ENCODE results near the gene RAMP3.
"Not testable (repeated sequence)": the region's sequence is repeated elsewhere in the genome, so short reads cannot be mapped to it uniquely, and the experiment has no call there.

Gene RAMP3

GRCh38 chr7:45148653-45148973 is 9.0 kb upstream of the RAMP3 start:
- H3K36me3 ChIP-seq = no peaks in the 10 kb centered on the region
- peaks cover 0 to 28% of the 10 kb centered on the region in 2 donors for H3K27me3 ChIP-seq
- no peak for DNase-seq
- TF ChIP-seq, protein P1, sequence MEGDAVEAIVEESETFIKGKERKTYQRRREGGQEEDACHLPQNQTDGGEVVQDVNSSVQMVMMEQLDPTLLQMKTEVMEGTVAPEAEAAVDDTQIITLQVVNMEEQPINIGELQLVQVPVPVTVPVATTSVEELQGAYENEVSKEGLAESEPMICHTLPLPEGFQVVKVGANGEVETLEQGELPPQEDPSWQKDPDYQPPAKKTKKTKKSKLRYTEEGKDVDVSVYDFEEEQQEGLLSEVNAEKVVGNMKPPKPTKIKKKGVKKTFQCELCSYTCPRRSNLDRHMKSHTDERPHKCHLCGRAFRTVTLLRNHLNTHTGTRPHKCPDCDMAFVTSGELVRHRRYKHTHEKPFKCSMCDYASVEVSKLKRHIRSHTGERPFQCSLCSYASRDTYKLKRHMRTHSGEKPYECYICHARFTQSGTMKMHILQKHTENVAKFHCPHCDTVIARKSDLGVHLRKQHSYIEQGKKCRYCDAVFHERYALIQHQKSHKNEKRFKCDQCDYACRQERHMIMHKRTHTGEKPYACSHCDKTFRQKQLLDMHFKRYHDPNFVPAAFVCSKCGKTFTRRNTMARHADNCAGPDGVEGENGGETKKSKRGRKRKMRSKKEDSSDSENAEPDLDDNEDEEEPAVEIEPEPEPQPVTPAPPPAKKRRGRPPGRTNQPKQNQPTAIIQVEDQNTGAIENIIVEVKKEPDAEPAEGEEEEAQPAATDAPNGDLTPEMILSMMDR (IDR thresholded peaks at IDR 0.05) = no peak
- no peak overlapping the region for H3K27ac ChIP-seq
- H3K9me3 ChIP-seq = no peaks in the 10 kb centered on the region
- no peaks in the 10 kb centered on the region for H3K4me1 ChIP-seq
- intact Hi-C loops (cut with DNase I; ENCODE audit: low total_unique reads) = no loop called here
- H3K4me3 ChIP-seq = no peak overlapping the region

- Histone ChIP-seq H3K27ac (no peak overlapping the region), H3K9me3 (no peaks in the 10 kb centered on the region), H3K4me1 (no peaks in the 10 kb centered on the region), H3K36me3 (no peaks in the 10 kb centered on the region), H3K4me3 (no peak overlapping the region), H3K27me3 (peaks cover 0 to 23% of the 10 kb centered on the region in 2 donors)
- DNase-seq = peak in 1 of 2 donors; percentile 48
- intact Hi-C loops (cut with DNase I; ENCODE audit: low total_unique reads) = no loop called here
- TF ChIP-seq, protein P1 (IDR thresholded peaks at IDR 0.05) = no peak
Measured at GRCh38 chr7:45149606-45150005, 8.0 kb upstream of the RAMP3 start.

DNA sequence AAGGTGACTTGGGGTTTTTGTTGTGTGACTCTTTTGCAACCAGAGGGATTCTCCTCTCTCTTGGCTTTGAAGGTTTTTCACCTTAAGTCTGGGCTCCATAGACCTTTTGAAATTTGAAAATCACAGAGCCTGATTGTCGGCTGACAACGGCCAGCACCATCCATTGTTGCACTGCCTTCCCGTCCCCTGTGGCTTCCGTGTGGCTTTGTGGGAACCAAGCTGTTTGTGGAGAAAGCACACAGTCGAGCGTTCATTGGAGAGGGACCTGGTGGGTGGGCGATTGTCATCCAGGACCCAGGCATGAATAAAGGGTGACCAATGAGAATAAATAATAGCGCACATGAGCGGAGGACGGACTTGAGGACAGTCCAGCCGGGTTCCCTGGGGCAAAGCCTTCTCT is 7.4 kb upstream of the RAMP3 start:
- intact Hi-C loops (cut with DNase I; ENCODE audit: low total_unique reads) = no loop called here
- no peaks in the 10 kb centered on the region for H3K4me1 ChIP-seq
- no peaks in the 10 kb centered on the region for H3K36me3 ChIP-seq
- peaks cover 0 to 23% of the 10 kb centered on the region in 2 donors for H3K27me3 ChIP-seq
- DNase-seq = peak in 1 of 2 donors; percentile 21
- TF ChIP-seq, protein P1 (IDR thresholded peaks at IDR 0.05) = no peak
- H3K4me3 ChIP-seq = no peak overlapping the region
- H3K27ac ChIP-seq = no peak overlapping the region
- H3K9me3 ChIP-seq = no peaks in the 10 kb centered on the region

DNA sequence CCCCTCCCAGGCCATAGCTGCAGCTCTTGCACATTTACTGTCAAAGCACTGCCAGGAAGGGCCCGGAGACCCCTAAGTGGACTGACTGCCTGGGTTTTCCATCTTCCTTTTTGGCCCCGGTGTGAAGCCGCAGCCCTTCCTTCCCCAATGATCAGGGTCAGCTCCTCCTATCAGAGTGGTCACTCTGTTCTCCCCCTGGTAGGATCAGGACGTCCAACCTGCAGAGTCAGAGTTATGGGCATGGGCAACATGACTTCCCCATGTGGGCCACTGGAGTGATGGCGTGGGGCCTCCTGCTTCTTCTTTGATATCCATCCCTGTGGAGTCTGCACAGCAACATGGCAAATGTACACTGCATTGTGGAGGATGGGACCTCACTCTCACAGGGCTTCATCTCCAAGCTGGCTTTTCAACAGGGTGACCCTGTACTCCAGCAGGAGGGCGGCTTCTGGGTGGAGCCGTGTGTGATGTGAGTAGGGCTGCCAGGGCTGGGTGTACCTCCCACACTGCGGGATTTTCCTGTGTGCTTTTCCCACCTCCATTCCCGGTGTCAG is 6.4 kb upstream of the RAMP3 start:
- Histone ChIP-seq H3K4me3 (no peak overlapping the region), H3K27ac (no peak overlapping the region), H3K36me3 (no peaks in the 10 kb centered on the region), H3K4me1 (no peaks in the 10 kb centered on the region), H3K9me3 (no peaks in the 10 kb centered on the region), H3K27me3 (peaks cover 0 to 28% of the 10 kb centered on the region in 2 donors)
- peak in 1 of 2 donors; percentile 43 for DNase-seq
- TF ChIP-seq, protein P1 (IDR thresholded peaks at IDR 0.05) = no peak
- intact Hi-C loops (cut with DNase I; ENCODE audit: low total_unique reads) = no loop called here

DNA sequence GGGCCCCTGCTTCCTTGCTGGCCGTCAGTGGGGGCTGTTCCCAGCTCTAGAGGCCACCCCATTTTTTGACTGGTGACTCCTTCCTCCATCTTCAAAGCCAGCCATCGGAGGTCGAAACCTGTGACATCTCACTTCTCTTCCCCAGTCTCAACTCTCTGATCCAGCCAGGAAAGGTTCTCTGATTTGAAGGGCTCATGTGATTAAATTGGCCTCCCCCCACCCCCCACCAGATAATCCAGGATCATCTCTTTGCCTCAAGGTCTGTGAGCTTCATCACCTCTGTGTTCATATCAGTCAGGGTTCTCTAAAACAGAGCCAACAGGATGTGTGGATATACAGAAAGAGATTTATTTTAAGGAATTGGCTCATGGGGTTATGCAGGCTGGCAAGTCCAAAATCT is 5.6 kb upstream of the RAMP3 start:
- Histone ChIP-seq H3K9me3 (no peaks in the 10 kb centered on the region), H3K27ac (no peak overlapping the region), H3K36me3 (no peaks in the 10 kb centered on the region), H3K4me1 (no peaks in the 10 kb centered on the region), H3K27me3 (peaks cover 0 to 28% of the 10 kb centered on the region in 2 donors), H3K4me3 (no peak overlapping the region)
- intact Hi-C loops (cut with DNase I; ENCODE audit: low total_unique reads) = no loop called here
- TF ChIP-seq, protein P1 (IDR thresholded peaks at IDR 0.05) = no peak
- peak in 1 of 2 donors; percentile 28 for DNase-seq

- H3K27ac ChIP-seq = no peak overlapping the region
- no peaks in the 10 kb centered on the region for H3K9me3 ChIP-seq
- intact Hi-C loops (cut with DNase I; ENCODE audit: low total_unique reads) = no loop called here
- DNase-seq = peak in 1 of 2 donors; percentile 17
- peaks cover 0 to 11% (median 5%) of the 10 kb centered on the region in 4 donors for H3K4me1 ChIP-seq
- TF ChIP-seq, protein P1 (IDR thresholded peaks at IDR 0.05) = no peak
- peaks cover 0 to 33% of the 10 kb centered on the region in 2 donors for H3K27me3 ChIP-seq
- H3K36me3 ChIP-seq = no peaks in the 10 kb centered on the region
- no peak overlapping the region for H3K4me3 ChIP-seq
Measured at GRCh38 chr7:45153233-45153632, 4.4 kb upstream of the RAMP3 start.

- peaks cover 0 to 11% (median 5%) of the 10 kb centered on the region in 4 donors for H3K4me1 ChIP-seq
- intact Hi-C loops (cut with DNase I; ENCODE audit: low total_unique reads); H3K4me3 ChIP-seq; H3K36me3 ChIP-seq; H3K27ac ChIP-seq; H3K9me3 ChIP-seq; DNase-seq: not testable (repeated sequence)
- peaks cover 0 to 34% of the 10 kb centered on the region in 2 donors for H3K27me3 ChIP-seq
Measured at GRCh38 chr7:45153861-45154260, 3.7 kb upstream of the RAMP3 start.
